Measurements from ENCODE around the gene NR2E1. TPM values are rescaled to one million over a fixed set of nuclear protein-coding genes. Genes with fewer than 3 reads are reported as not detected.

NR2E1 gene
- total RNA-seq, 1 experiment from 2014 or later: 1.4 TPM

DNA sequence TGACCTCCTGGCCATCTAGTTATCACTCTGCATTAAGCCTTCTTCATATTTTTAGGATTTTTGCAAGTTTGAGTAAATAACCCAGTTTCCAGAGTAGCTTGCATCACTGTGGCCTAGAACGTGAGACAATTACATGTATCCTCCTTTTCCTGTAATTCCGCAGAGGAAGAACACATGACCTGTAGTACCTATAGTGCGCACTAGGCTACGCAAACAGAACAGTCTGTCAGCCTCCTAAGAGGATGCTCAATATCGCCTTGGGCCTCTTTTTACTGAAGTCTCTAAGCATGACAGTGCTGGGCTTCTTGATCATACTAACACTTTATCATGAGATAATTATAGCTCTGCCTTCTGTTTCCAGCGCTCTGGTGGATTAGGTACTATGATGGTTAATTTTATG lies 20.2 kb upstream of the NR2E1 start:
- no peak overlapping the region for H3K4me3 Mint-ChIP-seq (ENCODE audit: unreplicated experiment)
- CTCF ChIA-PET: no interaction called here

GRCh38 chr6:108152446-108152845 lies 13.4 kb upstream of the NR2E1 start:
- intact Hi-C loops (cut with micrococcal nuclease; ENCODE audit: unreplicated experiment): no loop called here
- H3K4me3 Mint-ChIP-seq (ENCODE audit: unreplicated experiment): no peak overlapping the region
- no peak overlapping the region for H3K27ac Mint-ChIP-seq (ENCODE audit: unreplicated experiment)
- no peak overlapping the region for H3K4me3 ChIP-seq (ENCODE audit: low read depth, low read length)
- no peaks in the 10 kb centered on the region for H3K36me3 ChIP-seq (ENCODE audit: control insufficient read depth, insufficient read depth, low read length)
- CTCF ChIA-PET: interaction anchor here (0.7 kb wide), 1 partner anchor 269 kb away, joined by 3 read pairs; no protein-coding TSS in a partner anchor
- H3K4me1 ChIP-seq: peaks cover 2% of the 10 kb centered on the region
- TF ChIP-seq CTCF (IDR thresholded peaks at IDR 0.05; ENCODE audit: insufficient read depth in 1 of 2, low read depth in 1 of 2, low read length in 1 of 2, severe bottlenecking in 1 of 2, unreplicated experiment in 1 of 2): no peak
- no peaks in the 10 kb centered on the region for H3K27me3 ChIP-seq (replicated peaks; ENCODE audit: control insufficient read depth, insufficient read depth, low read length)
- peaks cover 9% of the 10 kb centered on the region for H3K4me1 Mint-ChIP-seq (ENCODE audit: low read depth, unreplicated experiment)
- peaks cover 6% of the 10 kb centered on the region for H3K27me3 Mint-ChIP-seq (ENCODE audit: insufficient read depth, unreplicated experiment)
- no TSS peak for BruUV-seq (replicated peaks)
- POLR2A ChIA-PET: no interaction called here
- DNase-seq: no peak
- no peaks in the 10 kb centered on the region for H3K9me3 ChIP-seq
- H3K36me3 Mint-ChIP-seq (ENCODE audit: insufficient read depth, unreplicated experiment): no peaks in the 10 kb centered on the region
- H3K9me3 Mint-ChIP-seq (ENCODE audit: unreplicated experiment): no peaks in the 10 kb centered on the region

More for the DNA sequence above, 20.2 kb upstream of the NR2E1 start:
- Mint-ChIP-seq H3K9me3 (ENCODE audit: unreplicated experiment) (no peaks in the 10 kb centered on the region), H3K27me3 (ENCODE audit: insufficient read depth, unreplicated experiment) (peaks cover 3% of the 10 kb centered on the region), H3K36me3 (ENCODE audit: insufficient read depth, unreplicated experiment) (no peaks in the 10 kb centered on the region), H3K4me1 (ENCODE audit: low read depth, unreplicated experiment) (no peaks in the 10 kb centered on the region), H3K27ac (ENCODE audit: unreplicated experiment) (no peak overlapping the region)
- BruUV-seq (replicated peaks): no TSS peak
- TF ChIP-seq CTCF (IDR thresholded peaks at IDR 0.05; ENCODE audit: insufficient read depth in 1 of 2, low read depth in 1 of 2, low read length in 1 of 2, severe bottlenecking in 1 of 2, unreplicated experiment in 1 of 2): peak in 1 of 2 experiments; percentile 33
- peak in 1 of 2 experiments; percentile 25 for DNase-seq
- Histone ChIP-seq H3K9me3 (no peaks in the 10 kb centered on the region), H3K4me3 (ENCODE audit: low read depth, low read length) (no peak overlapping the region), H3K27me3 (replicated peaks; ENCODE audit: control insufficient read depth, insufficient read depth, low read length) (no peaks in the 10 kb centered on the region), H3K4me1 (no peaks in the 10 kb centered on the region), H3K36me3 (ENCODE audit: control insufficient read depth, insufficient read depth, low read length) (no peaks in the 10 kb centered on the region)
- intact Hi-C loops (cut with micrococcal nuclease; ENCODE audit: unreplicated experiment): no loop called here
- POLR2A ChIA-PET: no interaction called here

GRCh38 chr6:108156180-108156937 lies 9.5 kb upstream of the NR2E1 start:
- H3K36me3 Mint-ChIP-seq (ENCODE audit: insufficient read depth, unreplicated experiment): no peaks in the 10 kb centered on the region
- POLR2A ChIA-PET: no interaction called here
- no peak for DNase-seq
- no peak for TF ChIP-seq CTCF (IDR thresholded peaks at IDR 0.05; ENCODE audit: insufficient read depth in 1 of 2, low read depth in 1 of 2, low read length in 1 of 2, severe bottlenecking in 1 of 2, unreplicated experiment in 1 of 2)
- Histone ChIP-seq H3K4me1 (peaks cover 8% of the 10 kb centered on the region), H3K4me3 (ENCODE audit: low read depth, low read length) (no peak overlapping the region), H3K36me3 (ENCODE audit: control insufficient read depth, insufficient read depth, low read length) (no peaks in the 10 kb centered on the region), H3K27me3 (replicated peaks; ENCODE audit: control insufficient read depth, insufficient read depth, low read length) (peaks cover 2% of the 10 kb centered on the region; the same call in 1 of the 2 replicates), H3K9me3 (no peaks in the 10 kb centered on the region)
- H3K27ac Mint-ChIP-seq (ENCODE audit: unreplicated experiment): no peak overlapping the region
- peaks cover 14% of the 10 kb centered on the region for H3K4me1 Mint-ChIP-seq (ENCODE audit: low read depth, unreplicated experiment)
- no peaks in the 10 kb centered on the region for H3K9me3 Mint-ChIP-seq (ENCODE audit: unreplicated experiment)
- H3K27me3 Mint-ChIP-seq (ENCODE audit: insufficient read depth, unreplicated experiment): peaks cover 7% of the 10 kb centered on the region
- peak overlapping the region; percentile 66 for H3K4me3 Mint-ChIP-seq (ENCODE audit: unreplicated experiment)
- BruUV-seq (replicated peaks): no TSS peak
- intact Hi-C loops (cut with micrococcal nuclease; ENCODE audit: unreplicated experiment): loop anchor here (5.0 kb wide), 1 partner anchor 39 kb away; no protein-coding TSS in a partner anchor
- CTCF ChIA-PET: no interaction called here

Data from Caco-2 (cell line).